Neural cell (in vitro differentiated cells): ENCODE data around the gene MN1.

Source experiments
- CTCF ChIP-seq: fragments of 450-650 bp; IDR thresholded peaks from 2 replicates; pipeline ENCODE4 v1.5.1; 2014; ENCODE audit warnings: antibody characterized with exemption, mild to moderate bottlenecking, moderate library complexity; ENCODE audit not compliant: poor library complexity, severe bottlenecking
- EP300 ChIP-seq: fragments of 450-650 bp; conservative IDR thresholded peaks from 2 replicates; pipeline ENCODE4 v1.6.1; 2014; ENCODE audit warnings: antibody characterized with exemption, mild to moderate bottlenecking, moderate library complexity; ENCODE audit not compliant: poor library complexity, severe bottlenecking
- SMC3 ChIP-seq: fragments of 450-650 bp; conservative IDR thresholded peaks from 2 replicates; pipeline ENCODE4 v1.6.1; 2014; ENCODE audit warnings: antibody characterized with exemption, mild to moderate bottlenecking, moderate library complexity; ENCODE audit not compliant: poor library complexity

GRCh38 chr22:27748751-27749191 is 52.8 kb downstream of the MN1 start:
- no peak for TF ChIP-seq CTCF
- TF ChIP-seq EP300: no peak
- TF ChIP-seq SMC3: no peak
